Measurements from ENCODE around the gene ZC3H12C.
"Not testable (repeated sequence)": the region's sequence is repeated elsewhere in the genome, so short reads cannot be mapped to it uniquely, and the experiment has no call there.

ZC3H12C gene

DNA sequence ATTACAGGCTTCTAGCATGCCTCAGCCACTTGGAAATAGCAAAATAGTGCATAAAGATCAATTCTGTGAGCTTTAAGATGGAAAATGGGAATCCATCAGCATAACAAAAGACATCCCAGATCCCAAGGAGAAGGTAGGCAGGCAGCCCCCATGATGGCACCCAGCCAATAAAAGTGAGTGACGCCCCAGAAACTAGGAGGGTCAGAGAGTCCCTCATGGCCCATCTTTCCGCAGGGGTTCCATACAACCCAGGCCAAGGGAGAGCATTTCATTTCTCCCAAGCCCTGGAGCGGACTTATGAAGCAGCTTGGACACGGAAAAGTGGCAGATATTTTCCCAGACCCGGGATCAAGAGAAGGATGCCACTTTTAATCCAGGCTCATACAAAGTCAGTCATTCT lies 93.3 kb downstream of the ZC3H12C start:
- no peak for DNase-seq

DNA sequence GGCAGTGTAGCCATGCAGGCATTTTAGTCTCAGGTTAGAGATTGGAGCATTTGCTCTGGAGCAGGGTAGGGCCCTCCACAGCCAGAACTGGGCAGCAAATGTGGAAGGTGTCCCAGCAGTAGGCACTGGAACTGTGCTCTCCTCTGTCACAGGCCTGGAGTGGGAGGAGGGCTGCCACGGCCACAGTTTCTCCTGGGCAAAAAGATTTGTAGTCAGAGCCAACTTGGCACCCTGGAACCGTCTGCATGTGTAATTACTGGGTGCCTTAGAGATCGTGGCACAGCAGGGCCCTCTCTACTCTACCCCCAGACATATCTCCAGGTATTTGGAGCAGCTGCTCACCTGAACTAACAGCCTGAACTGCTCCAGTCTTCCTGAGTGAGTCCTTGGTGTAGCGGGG lies 93.7 kb downstream of the ZC3H12C start:
- no peak for DNase-seq

DNA sequence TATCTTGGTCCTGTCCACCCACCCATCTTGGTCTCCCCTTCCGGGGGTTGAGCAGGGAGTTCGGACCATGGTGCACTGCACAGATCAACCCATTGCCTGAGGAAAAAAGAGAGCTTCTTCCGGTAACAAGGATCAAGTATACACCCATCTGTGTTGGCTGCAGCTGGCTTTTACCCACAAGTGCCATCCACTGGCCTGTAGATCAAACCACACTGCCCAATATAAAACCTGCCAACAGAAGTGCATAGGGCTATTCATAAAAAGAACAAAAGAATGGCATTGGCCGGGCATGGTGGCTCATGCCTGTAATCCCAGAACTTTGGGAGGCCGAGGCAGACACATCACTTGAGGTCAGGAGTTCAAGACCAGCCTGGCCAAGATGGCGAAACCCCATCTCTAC lies 94.5 kb downstream of the ZC3H12C start:
- no peak for DNase-seq

DNA sequence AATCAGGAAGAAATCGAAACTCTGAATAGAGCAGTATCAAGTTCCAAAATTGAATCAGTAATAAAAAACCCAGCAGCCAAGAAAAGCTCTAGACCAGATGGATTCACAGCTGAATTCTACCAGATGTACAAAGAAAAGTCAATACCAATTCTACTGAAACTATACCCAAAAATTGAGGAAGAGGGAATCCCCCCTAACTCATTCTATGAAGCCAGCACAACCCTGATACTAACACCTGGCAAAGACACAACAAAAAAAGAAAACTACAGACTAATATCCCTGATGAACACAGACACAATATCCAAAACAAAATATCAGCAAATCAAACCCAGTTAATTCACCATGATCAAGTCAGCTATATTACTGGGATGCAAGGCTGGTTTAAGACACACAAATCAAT lies 97.7 kb downstream of the ZC3H12C start:
- DNase-seq, result no peak

DNA sequence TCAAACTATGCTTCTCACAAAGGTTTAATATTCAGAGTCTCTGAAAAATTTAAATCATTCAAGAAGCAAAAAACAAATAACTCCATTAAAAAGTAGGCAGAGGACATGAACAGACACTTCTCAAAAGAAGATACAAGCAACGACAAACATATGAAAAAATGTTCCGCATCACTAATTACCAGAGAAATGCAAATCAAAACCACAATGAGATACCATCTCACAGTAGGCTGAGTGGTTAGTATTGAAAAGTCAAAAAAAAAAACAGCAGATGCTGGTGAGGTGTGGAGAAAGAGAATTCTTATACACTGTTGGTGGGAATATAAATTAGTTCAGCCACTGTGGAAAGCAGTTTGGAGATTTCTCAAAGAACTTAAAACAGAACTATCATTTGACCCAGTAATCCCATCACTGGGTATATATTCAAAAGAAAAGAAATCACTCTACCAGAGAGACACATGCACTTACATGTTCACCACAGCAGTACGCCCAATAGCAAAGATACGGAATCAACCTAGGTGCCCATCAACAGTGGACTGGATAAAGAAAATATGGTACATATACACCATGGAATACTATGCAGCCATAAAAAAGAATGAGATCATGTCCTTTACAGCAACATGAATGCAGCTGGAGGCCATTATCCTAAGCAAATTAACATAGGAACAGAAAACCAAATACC lies 99.6 kb downstream of the ZC3H12C start:
- DNase-seq, result not testable (repeated sequence)

- DNase-seq, result peak; percentile 68
Observed at GRCh38 chr11:110194211-110194766, 101.1 kb downstream of the ZC3H12C start.

DNA sequence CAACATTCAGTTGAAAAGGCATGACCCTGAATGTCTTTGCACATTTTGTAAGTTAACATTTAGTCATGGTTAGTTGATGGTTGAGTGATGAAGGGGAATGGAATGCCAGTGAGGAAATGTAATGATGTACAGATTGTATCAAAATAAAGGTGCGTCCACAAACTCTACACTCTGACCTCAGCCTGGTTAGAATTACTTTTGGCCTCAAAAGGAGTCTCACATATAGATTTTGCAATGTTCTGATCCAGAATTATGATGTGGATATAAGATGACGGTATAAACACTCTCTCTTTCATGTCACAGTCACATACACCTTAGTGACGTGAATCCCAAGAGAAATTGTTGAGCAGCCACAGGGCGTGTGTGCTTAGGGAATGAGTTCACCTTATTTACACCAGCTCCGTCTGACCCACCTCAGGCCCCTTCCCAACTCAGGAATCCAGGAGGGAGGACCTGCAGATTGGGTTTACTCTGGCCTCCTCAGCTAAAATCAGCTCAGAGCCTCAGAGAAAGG lies 103.1 kb downstream of the ZC3H12C start:
- DNase-seq, result no peak

GRCh38 chr11:110196884-110197420 lies 103.8 kb downstream of the ZC3H12C start:
- no peak for DNase-seq

GRCh38 chr11:110198031-110198729 lies 105.0 kb downstream of the ZC3H12C start:
- DNase-seq, result no peak

- peak; percentile 45 for DNase-seq
Observed at GRCh38 chr11:110199184-110199981, 106.2 kb downstream of the ZC3H12C start.

- DNase-seq, result no peak
Observed at GRCh38 chr11:110200241-110200640, 107.0 kb downstream of the ZC3H12C start.

DNA sequence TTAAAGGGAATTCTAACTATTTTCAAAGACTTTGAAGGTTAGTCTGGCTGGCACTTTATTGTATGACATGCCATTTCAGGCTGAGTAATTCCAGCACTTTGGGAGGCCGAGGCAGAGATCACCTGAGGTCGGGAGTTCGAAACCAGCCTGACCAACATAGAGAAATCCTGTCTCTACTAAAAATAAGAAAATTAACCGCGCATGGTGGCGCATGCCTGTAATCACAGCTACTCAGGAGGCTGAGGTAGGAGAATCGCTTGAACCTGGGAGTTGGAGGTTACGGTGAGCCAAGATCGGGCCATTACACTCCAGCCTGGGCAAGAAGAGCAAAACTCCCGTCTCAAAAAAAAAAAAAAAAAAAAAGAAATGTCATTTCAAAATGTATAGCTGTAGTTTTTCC lies 107.6 kb downstream of the ZC3H12C start:
- DNase-seq, result no peak

- no peak for DNase-seq
Observed at GRCh38 chr11:110207123-110207522, 113.9 kb downstream of the ZC3H12C start.

DNA sequence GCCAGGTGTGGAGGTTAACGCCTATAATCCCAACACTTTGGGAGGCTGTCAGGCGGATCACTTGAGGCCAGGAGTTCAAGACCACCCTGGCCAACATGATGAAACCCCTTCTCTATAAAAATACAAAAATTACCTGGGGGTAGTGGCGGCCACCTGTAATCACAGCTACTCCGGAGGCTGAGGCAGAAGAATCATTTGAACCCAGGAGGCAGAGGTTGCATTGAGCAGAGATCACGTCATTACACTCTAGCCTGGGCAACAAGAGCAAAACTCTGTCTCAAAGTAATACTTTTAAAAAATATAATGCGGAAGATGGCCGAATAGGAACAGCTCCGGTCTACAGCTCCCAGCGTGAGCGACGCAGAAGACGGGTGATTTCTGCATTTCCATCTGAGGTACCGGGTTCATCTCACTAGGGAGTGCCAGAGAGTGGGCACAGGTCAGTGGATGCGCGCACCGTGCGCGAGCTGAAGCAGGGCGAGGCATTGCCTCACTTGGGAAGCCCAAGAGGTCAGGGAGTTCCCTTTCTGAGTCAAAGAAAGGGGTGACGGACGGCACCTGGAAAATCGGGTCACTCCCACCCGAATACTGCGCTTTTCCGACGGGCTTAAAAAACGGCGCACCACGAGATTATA lies 115.6 kb downstream of the ZC3H12C start:
- DNase-seq, result not testable (repeated sequence)

GRCh38 chr11:110209313-110209694 lies 116.1 kb downstream of the ZC3H12C start:
- DNase-seq, result not testable (repeated sequence)

DNA sequence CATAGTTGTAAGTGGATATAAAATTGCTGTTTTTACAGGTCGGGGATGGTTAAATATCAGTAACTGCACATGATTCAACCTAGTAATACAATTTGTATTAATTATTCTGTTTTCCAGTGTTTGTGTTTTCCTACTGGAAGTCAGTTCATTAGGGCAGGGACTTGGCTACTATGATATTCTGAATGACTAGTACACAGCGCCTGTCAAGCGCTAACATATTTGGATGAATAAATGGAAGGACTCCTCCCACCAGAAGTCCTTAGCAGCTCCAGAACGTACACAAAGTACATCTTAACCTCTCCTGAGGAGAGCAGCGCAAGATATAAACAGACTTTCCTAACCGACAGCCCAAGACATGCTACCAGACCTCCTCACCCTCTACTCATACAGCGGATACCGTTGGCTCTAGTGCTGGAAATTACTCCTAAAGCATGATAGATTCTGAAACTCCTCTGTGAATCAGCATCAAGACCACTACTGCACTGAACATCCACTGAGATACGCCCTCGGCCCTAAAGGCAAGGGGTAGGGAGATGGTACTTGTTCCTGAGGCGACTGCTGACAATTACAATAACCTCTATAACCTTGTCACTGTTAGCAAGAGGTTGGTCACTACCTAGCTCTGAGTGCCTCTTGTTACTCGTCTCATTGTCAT lies 124.2 kb downstream of the ZC3H12C start:
- no peak for DNase-seq

DNA sequence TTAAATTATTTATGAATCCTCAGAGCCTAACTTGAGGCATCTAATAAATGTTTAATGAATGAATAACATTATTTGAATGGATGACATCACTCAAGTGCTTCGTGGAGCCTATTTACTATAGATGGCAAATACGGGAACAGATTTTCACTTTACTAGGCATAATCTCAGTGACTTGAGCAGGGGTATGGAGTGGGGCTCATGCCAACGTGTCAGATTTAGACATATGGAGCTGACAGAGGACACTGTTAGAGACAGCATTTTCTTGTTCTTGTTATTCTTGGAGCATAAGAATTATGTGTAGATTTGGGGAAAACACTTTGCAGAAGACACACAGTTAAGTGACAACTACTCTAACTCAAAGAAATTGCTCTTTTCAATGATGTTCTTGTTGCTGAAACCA lies 124.7 kb downstream of the ZC3H12C start:
- DNase-seq, result no peak

GRCh38 chr11:110219006-110219785 lies 126.0 kb downstream of the ZC3H12C start:
- DNase-seq, result no peak
